Cardiac fibroblast (primary cell): ENCODE measurements around the gene AASS.

Experiments used
- DNase-seq, 2 donors: peaks; one replicate each; pipeline versions ENCODE4 v3.0.0 to v3.0.0-alpha.2; 2010; ENCODE audit warnings: low read depth in 2 of 2
- H3K4me3 ChIP-seq, 2 donors: replicated peaks in 1 of 2; 1 replicate in 1 of 2; 2 replicates in 1 of 2; pipeline ENCODE4 v1.5.1; 2011; ENCODE audit warnings: low read depth in 2 of 2, low read length in 2 of 2, mild to moderate bottlenecking in 2 of 2, moderate library complexity in 1 of 2
- TF ChIP-seq, protein P1 (sequence below): IDR thresholded peaks from one replicate; pipeline ENCODE4 v1.5.1; 2011; ENCODE audit warnings: low read depth, mild to moderate bottlenecking, low read length, inconsistent platforms

The AASS gene

DNA sequence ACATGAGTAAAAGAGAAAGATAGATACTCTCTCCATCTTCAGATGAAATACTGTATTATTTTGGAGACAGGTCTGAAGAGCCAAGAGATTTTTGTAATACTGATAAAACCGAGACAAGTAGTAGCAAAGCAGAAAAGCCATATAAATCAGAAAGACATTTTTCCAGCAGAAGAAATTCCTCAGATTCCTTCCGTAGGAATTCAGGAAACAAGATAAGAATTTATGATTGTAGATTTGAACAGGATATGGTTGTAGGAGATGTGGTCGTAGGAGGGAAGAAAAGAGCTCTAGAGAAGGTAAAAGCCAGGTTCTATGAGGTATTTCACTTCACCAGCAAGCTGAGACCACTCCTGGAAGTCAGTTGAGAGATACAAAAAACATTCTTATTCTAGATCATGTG is 17.6 kb upstream of the AASS start:
- DNase-seq = no peak
- no peak overlapping the region for H3K4me3 ChIP-seq
- TF ChIP-seq, protein P1, sequence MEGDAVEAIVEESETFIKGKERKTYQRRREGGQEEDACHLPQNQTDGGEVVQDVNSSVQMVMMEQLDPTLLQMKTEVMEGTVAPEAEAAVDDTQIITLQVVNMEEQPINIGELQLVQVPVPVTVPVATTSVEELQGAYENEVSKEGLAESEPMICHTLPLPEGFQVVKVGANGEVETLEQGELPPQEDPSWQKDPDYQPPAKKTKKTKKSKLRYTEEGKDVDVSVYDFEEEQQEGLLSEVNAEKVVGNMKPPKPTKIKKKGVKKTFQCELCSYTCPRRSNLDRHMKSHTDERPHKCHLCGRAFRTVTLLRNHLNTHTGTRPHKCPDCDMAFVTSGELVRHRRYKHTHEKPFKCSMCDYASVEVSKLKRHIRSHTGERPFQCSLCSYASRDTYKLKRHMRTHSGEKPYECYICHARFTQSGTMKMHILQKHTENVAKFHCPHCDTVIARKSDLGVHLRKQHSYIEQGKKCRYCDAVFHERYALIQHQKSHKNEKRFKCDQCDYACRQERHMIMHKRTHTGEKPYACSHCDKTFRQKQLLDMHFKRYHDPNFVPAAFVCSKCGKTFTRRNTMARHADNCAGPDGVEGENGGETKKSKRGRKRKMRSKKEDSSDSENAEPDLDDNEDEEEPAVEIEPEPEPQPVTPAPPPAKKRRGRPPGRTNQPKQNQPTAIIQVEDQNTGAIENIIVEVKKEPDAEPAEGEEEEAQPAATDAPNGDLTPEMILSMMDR = no peak

DNA sequence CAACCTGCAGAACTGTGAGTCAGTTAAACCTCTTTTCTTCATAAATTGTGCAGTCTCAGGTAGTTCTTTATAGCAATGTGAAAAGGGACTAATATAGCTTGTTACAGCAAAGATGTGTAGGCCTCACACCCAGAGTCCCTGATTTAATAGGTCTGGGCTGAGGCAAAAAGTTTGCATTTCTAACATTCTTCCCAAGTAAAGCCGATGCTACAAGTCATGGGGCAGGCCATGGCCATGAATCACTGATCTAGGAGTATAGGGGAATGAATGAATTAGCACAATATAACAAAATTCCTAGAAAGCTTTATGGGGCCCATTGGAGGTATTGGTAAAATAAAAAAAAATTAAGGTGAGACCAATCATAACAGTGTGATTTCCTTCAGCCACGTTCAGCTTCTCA is 11.5 kb upstream of the AASS start:
- TF ChIP-seq, protein P1 = no peak
- no peak overlapping the region for H3K4me3 ChIP-seq
- peak in 1 of 2 donors; percentile 22 for DNase-seq

DNA sequence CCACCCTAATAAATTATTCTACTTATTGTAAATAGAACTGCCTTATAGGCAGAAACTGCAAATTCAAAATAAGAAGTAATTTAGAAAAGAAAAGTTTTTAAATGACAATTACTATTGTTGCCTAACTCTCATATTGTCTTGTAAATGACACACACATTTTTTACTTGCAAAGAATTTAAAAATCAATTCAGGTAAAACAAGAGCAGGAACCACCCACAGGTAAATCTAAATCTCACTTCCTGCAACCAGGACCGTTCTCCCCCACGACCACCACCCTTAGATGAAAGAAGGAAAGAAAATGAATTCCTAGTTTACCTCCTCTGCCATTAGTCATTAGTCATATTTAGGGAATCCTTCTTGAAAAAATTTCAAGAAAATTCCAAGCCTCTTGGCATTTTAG is 4.8 kb upstream of the AASS start:
- DNase-seq = no peak

DNA sequence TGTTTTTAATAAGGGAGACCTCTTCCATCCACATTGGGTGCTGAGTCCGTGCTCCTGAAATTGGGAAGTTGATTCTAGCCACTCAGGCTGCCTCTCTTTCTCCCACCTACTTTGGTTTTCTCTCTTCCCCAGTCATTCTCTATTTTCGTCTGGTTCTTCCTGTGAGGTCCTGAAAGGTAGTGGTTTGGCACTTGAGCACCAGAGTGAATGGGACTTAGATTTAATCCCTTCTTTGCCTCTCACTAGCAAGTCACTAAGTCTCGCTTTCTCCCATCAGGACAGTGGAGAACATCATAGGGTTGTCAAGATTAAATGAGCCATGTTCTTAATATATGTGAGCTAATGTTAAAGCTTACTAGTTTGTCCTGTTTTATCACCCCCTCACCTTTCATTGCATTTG is 4.0 kb upstream of the AASS start:
- DNase-seq = no peak
- TF ChIP-seq, protein P1 = no peak
- no peak overlapping the region for H3K4me3 ChIP-seq

More for the DNA sequence above, 4.8 kb upstream of the AASS start:
- TF ChIP-seq, protein P1 = no peak
- H3K4me3 ChIP-seq = no peak overlapping the region

DNA sequence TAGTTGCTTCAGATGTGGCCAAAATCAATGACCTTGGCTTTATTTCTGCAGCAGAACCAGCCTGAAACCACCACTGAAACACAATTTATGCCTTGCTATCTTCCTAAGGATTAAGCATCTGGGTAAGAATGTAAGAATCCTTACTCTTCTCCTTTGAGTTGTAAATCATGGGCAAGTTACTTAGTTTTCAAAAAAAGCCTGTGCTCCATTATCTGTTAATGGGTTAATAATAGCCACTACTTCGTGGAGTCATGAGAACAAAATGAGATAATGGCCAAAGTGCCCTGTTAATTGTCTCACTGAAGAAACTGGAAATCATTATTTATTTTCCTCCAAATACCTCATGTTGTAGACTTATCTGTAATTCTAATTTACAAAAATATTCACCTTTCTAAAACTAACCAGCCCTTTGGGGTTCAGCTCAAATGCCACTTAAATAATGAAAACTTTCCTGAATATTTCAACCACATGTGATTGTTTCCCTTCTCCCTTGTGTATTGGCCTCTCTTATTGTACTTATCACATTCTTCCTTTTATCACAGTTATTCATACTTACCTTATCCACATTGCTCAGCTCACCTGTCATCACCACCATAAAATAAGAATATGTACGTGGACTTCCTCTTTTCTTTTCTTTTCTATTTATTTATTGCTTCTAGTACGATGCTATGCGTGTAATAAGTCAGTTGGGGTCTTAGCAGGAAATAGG is 2.0 kb upstream of the AASS start:
- H3K4me3 ChIP-seq = no peak overlapping the region
- TF ChIP-seq, protein P1 = no peak
- DNase-seq = no peak

DNA sequence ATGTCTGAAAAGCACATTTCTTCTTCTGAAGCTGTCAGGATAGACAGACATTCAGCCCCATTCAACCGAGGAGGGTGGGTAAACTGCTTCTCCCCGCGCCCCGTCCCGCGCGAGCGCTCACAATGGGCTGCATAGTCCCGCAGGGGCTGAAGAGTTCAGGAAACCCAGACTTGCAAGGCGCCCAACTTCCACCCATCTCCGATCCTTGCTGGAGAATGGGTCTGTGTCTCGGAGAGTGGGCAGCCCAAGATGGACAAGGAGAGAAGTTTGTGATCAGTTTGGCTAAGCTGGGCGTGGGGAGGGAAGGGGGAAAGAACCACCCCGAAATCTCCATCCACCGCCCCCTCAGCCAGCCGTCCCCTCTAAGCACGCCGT is 686 bp downstream of the AASS start:
- DNase-seq = peak; percentile 32 to 34
- TF ChIP-seq, protein P1 = no peak
- peak overlapping the region; percentile 72 to 96 for H3K4me3 ChIP-seq

DNA sequence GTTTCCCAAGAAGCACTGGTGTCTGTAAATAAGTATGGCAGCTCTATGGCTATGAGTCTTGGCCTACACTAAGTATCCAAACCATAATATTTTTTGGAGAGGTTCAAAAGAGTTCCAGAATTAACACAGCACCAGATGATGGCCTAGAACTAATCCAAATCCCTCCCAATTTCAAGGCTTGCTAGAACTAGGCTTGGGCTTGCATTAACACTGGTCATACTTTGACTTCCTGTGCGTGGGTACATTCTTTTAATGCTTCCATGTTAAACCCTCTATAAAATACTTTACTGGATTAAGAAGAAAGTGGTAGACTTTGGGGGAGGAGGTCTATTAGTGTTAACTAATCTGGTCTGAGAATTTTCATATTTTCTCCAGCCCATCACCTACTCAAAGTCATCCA is 3.1 kb downstream of the AASS start:
- TF ChIP-seq, protein P1 = no peak
- peak in 1 of 2 donors; percentile 10 for DNase-seq
- no peak overlapping the region for H3K4me3 ChIP-seq
